ENCODE data around the gene CRAMP1.
"Not testable (repeated sequence)": the region's sequence is repeated elsewhere in the genome, so short reads cannot be mapped to it uniquely, and the experiment has no call there.

Gene CRAMP1

DNA sequence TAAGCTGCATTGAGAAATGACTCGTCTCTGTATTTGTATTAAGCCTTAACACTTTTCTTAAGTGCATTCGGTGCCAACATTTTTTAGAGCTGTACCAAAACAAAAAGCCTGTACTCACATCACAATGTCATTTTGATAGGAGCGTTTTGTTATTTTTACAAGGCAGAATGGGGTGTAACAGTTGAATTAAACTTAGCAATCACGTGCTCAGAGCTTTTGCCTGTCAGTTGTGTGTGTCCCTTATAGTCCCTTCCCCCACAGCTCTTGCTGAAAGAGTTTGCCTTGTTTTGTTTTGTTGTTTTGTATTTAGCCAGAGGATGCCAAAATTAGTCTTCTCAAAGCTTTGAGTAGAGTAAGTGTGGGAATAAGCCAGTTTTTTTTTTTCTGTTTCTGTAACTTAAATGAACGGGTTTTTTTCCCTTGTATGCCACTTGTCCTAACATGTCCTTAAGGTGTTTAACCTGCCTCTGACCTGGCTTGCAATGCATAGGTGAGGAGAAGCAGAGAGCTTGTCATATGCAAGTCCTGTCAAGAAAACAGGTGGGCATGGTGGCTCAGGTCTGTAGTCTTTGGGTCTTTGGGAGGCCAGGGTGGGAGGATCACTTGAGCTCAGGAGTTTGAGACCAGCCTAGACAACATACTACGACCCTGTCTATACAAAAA, 89.2 kb downstream of the CRAMP1 start:
- Mint-ChIP-seq H3K9me3 (no peaks in the 10 kb centered on the region), H3K36me3 (ENCODE audit: low read depth) (peaks cover 78% of the 10 kb centered on the region), H3K27me3 (no peaks in the 10 kb centered on the region), H3K4me3 (no peak overlapping the region), H3K27ac (no peak overlapping the region), H3K4me1 (ENCODE audit: low read depth) (peaks cover 21% of the 10 kb centered on the region)
- intact Hi-C loops (cut with micrococcal nuclease) = no loop called here

DNA sequence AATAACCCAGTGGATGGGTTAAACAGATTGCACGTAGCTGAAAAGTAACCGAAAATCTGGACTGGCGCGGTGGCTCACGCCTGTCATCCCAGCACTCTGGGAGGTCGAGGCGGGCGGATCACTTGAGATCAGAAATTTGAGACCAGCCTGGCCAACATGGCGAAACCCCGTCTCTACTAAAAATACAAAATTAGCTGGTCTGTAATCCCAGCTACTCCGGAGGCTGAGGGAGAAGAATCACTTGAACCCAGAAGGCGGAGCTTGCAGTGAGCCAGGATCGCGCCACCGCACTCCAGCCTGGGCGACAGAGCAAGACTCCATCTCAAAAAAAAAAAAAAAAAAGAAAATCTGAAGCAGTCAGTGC, 93.1 kb downstream of the CRAMP1 start:
- H3K9me3 Mint-ChIP-seq, H3K27me3 Mint-ChIP-seq: not testable (repeated sequence)
- intact Hi-C loops (cut with micrococcal nuclease) = loop anchor here (5.0 kb wide), 1 partner anchor 67 kb away; the partner anchor contains the start of genes EME2, MRPS34 and NME3
- peaks cover 49% of the 10 kb centered on the region for H3K4me1 Mint-ChIP-seq (ENCODE audit: low read depth)
- peak overlapping the region; percentile 95 for H3K4me3 Mint-ChIP-seq
- H3K27ac Mint-ChIP-seq = peak overlapping the region; percentile 98
- H3K36me3 Mint-ChIP-seq (ENCODE audit: low read depth) = peaks cover 57% of the 10 kb centered on the region

DNA sequence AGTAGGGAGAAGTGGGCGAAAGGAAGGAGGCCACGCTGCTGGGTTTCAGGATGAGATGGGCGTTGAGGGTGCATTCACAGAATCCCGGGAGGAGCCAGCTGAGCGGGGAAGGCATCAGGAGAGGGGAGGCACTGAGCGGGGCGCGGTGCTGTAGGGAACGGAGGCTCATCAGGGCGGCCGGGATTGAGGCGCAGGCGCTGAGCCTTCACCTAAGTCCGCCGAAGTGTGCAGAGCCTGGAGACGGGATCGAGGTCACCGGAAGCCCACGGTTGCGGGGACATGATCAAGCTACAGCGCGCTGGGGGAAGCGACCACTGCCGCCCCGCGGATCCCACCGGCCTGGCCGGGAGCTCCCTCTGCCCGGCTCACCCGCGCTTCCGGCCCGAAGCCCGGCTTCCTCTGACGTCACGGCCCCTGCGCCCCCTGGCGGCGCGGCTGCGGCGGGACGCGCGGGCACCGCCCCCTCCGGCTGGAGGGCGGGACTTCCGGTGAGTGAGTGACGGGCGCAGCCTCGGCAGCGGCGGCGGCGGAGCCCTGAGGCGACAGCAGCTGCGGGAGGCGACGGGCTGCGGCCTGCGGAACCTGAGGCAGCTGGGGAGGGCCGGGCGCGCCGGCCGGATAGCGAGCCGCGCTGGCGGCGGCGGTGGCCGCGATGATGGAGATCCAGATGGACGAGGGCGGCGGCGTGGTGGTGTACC, 93.7 kb downstream of the CRAMP1 start, which contains the start of gene MAPK8IP3:
Gene MAPK8IP3 (plus strand): TSS at position 508 of the 698 bp plus-strand sequence. CDS start 145 bp downstream, at position 653.
- intact Hi-C loops (cut with micrococcal nuclease) = loop anchor here (5.0 kb wide), 1 partner anchor 66 kb away; the partner anchor contains the start of genes EME2, MRPS34 and NME3
- peaks cover 49% of the 10 kb centered on the region for H3K4me1 Mint-ChIP-seq (ENCODE audit: low read depth)
- no peaks in the 10 kb centered on the region for H3K27me3 Mint-ChIP-seq
- peak within 1 kb of the TSS; percentile 98 for H3K27ac Mint-ChIP-seq
- peaks cover 51% of the 10 kb centered on the region for H3K36me3 Mint-ChIP-seq (ENCODE audit: low read depth)
- no peaks in the 10 kb centered on the region for H3K9me3 Mint-ChIP-seq
- peak within 1 kb of the TSS; percentile 95 for H3K4me3 Mint-ChIP-seq

DNA sequence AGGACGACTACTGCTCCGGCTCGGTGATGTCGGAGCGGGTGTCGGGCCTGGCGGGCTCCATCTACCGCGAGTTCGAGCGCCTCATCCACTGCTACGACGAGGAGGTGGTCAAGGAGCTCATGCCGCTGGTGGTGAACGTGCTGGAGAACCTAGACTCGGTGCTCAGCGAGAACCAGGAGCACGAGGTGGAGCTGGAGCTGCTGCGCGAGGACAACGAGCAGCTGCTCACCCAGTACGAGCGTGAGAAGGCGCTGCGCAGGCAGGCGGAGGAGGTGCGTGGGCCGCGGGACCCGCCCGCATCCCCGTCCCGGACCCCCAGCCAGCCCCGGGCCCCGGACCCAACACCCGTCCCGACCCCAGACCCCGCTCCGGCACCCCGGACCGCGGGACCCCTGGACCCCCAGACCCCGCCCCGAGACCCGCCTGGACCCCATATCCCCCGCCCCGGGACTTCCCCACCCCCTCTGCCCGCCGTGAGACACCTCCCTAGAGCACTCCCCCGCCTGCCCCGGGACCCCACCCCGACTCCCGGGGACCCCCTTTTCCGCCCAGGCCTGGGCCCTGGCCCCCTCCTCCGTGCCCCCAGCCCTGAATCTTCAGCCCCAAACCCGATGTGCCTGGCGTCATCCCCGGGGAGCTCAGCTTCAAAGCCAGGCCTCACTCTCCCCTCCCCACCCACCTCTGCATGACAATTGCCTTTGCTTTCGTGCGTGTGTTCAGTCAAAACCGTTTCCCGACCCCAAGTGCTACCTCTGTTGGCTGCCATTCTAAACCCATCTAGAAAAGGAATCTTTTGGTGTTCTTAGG, 94.4 kb downstream of the CRAMP1 start:
- H3K27ac Mint-ChIP-seq = peak overlapping the region; percentile 98
- peak overlapping the region; percentile 95 for H3K4me3 Mint-ChIP-seq
- H3K4me1 Mint-ChIP-seq (ENCODE audit: low read depth) = peaks cover 55% of the 10 kb centered on the region
- intact Hi-C loops (cut with micrococcal nuclease) = loop anchor here (5.0 kb wide), 1 partner anchor 66 kb away; the partner anchor contains the start of genes EME2, MRPS34 and NME3
- peaks cover 51% of the 10 kb centered on the region for H3K36me3 Mint-ChIP-seq (ENCODE audit: low read depth)
- no peaks in the 10 kb centered on the region for H3K9me3 Mint-ChIP-seq
- no peaks in the 10 kb centered on the region for H3K27me3 Mint-ChIP-seq

DNA sequence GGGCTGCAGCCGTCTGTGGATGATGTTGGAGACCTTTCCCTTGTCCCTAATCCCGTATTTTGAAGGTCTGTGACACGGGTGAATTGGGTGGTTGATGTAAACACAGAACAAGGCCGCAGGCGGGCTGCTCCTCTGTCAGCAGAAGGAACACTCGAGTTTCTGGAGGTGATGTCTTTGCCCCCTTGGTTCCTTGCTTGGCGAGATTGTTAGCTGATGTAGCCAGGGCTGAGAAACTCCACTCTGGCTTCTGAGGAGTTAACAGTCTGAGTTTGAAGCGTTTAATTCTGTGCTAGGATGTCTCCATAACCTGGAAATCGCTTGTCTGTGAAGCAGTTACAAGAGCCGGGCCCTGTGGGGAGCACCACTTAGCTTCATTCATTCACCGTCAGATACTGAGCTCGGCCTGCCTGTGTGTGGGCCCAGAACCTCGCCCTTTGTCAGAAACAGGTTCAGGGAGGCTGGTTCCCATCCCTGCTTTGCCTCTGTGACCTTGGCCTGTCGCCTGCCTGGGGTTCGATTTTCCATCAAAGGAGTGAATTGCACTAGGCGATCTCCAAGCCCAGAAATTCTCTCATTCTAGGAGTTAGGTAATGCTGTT, 95.1 kb downstream of the CRAMP1 start:
- H3K36me3 Mint-ChIP-seq (ENCODE audit: low read depth) = peaks cover 48% of the 10 kb centered on the region
- peak overlapping the region; percentile 79 for H3K4me3 Mint-ChIP-seq
- no peaks in the 10 kb centered on the region for H3K27me3 Mint-ChIP-seq
- intact Hi-C loops (cut with micrococcal nuclease) = loop anchor here (5.0 kb wide), 1 partner anchor 65 kb away; the partner anchor contains the start of genes EME2, MRPS34 and NME3
- H3K27ac Mint-ChIP-seq = peak overlapping the region; percentile 98
- H3K9me3 Mint-ChIP-seq = no peaks in the 10 kb centered on the region
- peaks cover 58% of the 10 kb centered on the region for H3K4me1 Mint-ChIP-seq (ENCODE audit: low read depth)

DNA sequence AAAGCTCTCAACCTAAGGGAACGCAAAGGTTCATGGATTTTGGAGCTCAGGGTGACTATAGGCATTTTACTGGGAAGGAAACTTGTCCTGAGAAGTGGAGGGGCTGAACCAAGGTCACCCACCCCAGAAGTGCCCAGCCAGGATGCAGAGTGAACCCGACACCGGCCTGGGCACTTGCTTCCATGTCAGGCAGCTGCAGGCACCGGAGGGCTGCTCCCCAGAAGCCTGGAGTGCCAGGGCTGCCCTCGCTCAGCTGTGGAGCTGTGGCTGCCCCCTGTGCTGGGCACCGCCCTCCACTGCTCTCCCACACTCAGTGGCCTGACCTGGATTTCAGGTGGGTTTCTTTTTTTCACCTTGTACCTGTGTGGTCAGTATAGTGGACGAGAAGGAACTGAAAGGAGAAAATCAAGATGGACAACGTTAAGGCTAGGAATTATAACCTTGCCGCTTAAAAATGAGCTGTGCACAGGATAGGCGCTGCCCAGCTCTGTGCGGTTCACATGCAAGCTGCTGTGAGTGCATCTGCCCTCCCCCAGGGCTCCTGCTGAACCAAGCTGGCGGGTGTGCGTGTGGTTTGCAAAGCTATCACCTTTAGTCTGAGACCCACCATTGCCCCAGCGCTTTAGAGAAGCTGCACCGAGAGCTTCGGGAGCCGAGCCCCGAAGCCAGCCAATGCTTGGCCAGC, 96.1 kb downstream of the CRAMP1 start:
- Mint-ChIP-seq H3K27ac (no peak overlapping the region), H3K36me3 (ENCODE audit: low read depth) (peaks cover 49% of the 10 kb centered on the region), H3K27me3 (no peaks in the 10 kb centered on the region), H3K9me3 (no peaks in the 10 kb centered on the region), H3K4me1 (ENCODE audit: low read depth) (peaks cover 67% of the 10 kb centered on the region), H3K4me3 (peak overlapping the region; percentile 17)
- intact Hi-C loops (cut with micrococcal nuclease) = loop anchor here (5.0 kb wide), 1 partner anchor 64 kb away; the partner anchor contains the start of genes EME2, MRPS34 and NME3

DNA sequence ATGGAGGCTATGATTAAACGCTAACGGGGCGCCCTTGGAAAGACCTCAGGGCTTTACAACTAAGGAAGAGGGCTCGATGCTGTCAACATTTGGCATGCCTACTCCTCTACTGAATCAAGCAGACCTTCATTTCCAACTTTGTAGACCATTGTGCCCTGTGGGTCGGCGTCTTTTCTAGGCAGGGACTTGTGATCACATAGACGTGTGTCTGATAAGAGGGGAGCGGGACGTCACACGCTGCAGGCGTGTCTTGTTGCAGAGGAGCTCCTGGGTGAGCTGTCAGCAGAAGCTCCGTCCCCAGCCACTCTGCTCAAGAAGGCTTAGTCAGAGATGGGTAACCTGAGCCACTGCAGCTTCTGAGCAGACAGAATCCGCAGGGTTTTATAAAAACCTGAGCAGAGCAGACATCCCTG, 96.6 kb downstream of the CRAMP1 start:
- Mint-ChIP-seq H3K4me3 (no peak overlapping the region), H3K27me3 (no peaks in the 10 kb centered on the region), H3K36me3 (ENCODE audit: low read depth) (peaks cover 55% of the 10 kb centered on the region), H3K27ac (no peak overlapping the region), H3K9me3 (no peaks in the 10 kb centered on the region), H3K4me1 (ENCODE audit: low read depth) (peaks cover 69% of the 10 kb centered on the region)
- intact Hi-C loops (cut with micrococcal nuclease) = loop anchor here (5.0 kb wide), 1 partner anchor 64 kb away; the partner anchor contains the start of genes EME2, MRPS34 and NME3

DNA sequence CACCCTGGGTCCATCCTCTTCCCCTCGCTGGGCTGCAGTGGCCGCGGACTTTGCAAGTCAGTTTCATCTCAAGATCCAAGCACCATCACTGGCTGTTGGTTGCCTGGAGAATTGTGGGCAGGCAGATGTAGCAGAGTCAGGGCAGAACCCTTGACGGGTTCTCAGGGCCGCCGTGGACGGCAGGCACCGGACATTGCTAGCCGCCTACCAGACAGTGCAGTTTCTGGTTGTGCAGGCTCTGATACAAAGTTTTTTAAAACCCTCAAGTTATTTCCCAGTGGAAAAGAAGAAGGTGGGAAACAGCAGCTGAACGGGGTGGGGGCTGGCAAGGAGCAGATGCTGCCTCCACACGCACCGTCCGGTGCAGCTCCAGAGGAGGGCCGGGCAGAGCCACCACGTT, 97.2 kb downstream of the CRAMP1 start:
- Mint-ChIP-seq H3K27ac (no peak overlapping the region), H3K4me1 (ENCODE audit: low read depth) (peaks cover 63% of the 10 kb centered on the region), H3K27me3 (no peaks in the 10 kb centered on the region), H3K9me3 (no peaks in the 10 kb centered on the region), H3K36me3 (ENCODE audit: low read depth) (peaks cover 58% of the 10 kb centered on the region), H3K4me3 (no peak overlapping the region)
- intact Hi-C loops (cut with micrococcal nuclease) = loop anchor here (5.0 kb wide), 1 partner anchor 63 kb away; the partner anchor contains the start of genes EME2, MRPS34 and NME3

DNA sequence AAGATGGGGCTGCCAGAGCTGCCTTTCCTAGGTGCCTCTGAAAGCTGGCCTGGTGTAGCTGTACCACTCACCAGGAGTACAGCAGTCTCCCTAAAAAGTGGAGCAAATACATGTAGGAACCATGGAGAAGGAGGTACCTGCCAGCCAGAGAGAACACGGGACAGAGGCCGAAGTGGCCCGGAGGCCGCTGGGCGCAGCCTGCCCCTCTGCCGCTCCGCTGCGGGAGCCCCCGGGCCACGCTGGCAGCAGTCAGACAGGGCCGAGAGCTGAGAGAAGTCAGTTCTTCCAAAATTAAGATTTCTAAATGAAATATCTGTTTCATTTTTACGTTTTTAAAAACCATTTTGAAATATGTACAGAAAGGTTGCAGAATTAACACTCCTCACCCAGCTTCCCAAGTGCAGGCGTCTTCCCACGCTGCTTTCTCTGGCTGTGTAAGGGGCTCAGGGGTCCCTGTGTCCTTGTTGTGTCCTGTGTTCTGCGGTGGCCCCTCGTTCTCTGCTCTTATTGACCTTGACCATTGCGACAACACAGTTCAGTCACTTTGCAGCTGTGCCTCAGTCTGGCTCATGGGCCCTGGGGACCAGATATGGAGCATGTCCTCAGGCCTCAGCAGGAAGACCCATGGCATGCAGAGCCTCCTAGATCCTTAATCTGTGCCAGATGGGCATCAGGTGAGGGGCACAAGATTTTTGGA, 98.8 kb downstream of the CRAMP1 start:
- Mint-ChIP-seq H3K4me3 (no peak overlapping the region), H3K9me3 (no peaks in the 10 kb centered on the region), H3K36me3 (ENCODE audit: low read depth) (peaks cover 60% of the 10 kb centered on the region), H3K4me1 (ENCODE audit: low read depth) (peaks cover 50% of the 10 kb centered on the region), H3K27me3 (no peaks in the 10 kb centered on the region), H3K27ac (no peak overlapping the region)
- intact Hi-C loops (cut with micrococcal nuclease) = no loop called here

DNA sequence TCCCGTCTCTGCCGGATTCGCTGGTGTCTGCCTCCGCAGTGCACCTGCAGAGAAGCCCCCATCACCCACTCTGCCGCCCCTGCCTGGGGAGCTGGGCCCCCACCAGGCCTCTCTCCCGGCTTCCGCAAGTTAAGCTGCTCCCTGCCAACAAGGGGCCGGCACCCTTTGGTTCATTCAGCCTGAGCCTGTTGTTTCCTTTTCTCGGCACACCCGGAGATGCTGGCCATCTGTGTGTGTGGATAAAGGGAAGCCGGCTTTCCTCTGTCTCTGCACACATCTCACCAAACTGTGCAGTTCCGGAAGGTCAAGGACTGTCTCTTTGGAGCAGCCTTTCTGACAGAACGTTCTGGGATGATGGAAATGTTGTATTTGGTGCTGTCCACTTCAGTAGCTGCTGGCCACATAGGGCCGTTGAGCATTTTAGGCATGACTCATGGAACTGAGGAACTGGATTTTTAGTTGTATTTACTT, 100.7 kb downstream of the CRAMP1 start:
- Mint-ChIP-seq H3K9me3 (no peaks in the 10 kb centered on the region), H3K27ac (peak overlapping the region; percentile 59), H3K4me1 (ENCODE audit: low read depth) (peaks cover 40% of the 10 kb centered on the region), H3K27me3 (no peaks in the 10 kb centered on the region), H3K4me3 (peak overlapping the region; percentile 53), H3K36me3 (ENCODE audit: low read depth) (peaks cover 59% of the 10 kb centered on the region)
- intact Hi-C loops (cut with micrococcal nuclease) = no loop called here

DNA sequence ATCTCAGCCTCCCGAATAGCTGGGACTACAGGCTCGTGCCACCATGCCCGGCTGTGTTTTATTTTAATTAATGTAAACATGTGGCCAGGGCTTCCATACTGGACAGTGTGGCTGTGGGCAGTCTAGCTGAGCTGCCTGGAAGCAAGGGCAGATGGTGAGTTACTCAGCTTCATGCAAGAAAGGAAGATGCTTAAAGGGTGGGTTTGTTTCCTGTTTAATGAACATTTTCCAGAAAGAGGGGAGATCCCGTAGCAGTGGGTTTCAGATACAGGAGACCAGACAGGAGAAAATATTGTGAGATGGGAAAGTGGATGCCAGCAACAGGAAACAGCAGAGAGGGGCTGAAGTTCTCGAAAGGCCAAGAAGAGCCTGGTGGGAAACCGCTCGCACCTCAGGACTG, 101.2 kb downstream of the CRAMP1 start:
- intact Hi-C loops (cut with micrococcal nuclease) = no loop called here
- Mint-ChIP-seq H3K9me3 (no peaks in the 10 kb centered on the region), H3K4me1 (ENCODE audit: low read depth) (peaks cover 35% of the 10 kb centered on the region), H3K27me3 (no peaks in the 10 kb centered on the region), H3K27ac (peak overlapping the region; percentile 59), H3K36me3 (ENCODE audit: low read depth) (peaks cover 54% of the 10 kb centered on the region), H3K4me3 (no peak overlapping the region)

DNA sequence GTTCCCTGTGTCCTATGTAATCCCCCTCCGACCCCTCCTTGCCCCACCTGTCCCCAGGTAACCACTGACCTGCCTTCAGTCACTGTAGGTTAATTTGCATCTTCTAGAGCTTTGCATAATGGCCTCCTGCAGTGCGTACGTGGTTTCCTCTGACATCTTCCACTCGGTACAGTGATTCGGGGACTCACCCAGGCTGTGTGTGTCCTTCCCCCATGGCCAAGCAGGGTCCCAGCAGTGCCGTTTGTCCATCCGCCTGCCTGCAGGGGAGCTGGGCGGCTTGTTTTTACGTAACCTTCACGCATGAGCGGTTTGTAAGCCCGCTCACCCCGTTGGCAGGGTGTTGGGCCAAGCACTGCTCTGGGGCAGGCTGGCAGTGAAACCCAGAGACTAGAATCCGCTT, 101.8 kb downstream of the CRAMP1 start:
- intact Hi-C loops (cut with micrococcal nuclease) = no loop called here
- H3K4me3 Mint-ChIP-seq = no peak overlapping the region
- H3K4me1 Mint-ChIP-seq (ENCODE audit: low read depth) = peaks cover 34% of the 10 kb centered on the region
- H3K9me3 Mint-ChIP-seq = no peaks in the 10 kb centered on the region
- peak overlapping the region; percentile 37 for H3K27ac Mint-ChIP-seq
- no peaks in the 10 kb centered on the region for H3K27me3 Mint-ChIP-seq
- peaks cover 48% of the 10 kb centered on the region for H3K36me3 Mint-ChIP-seq (ENCODE audit: low read depth)
